Effector memory CD4-positive, alpha-beta T cell (primary cell): ENCODE results near the gene UBR3.

Experiments used
- DNase-seq, 3 donors: peaks; one replicate each; pipeline ENCODE4 v3.0.0-alpha.2; 2020
- H3K27ac ChIP-seq: 2 replicates; pipeline ENCODE4 v1.7.0; 2013; ENCODE audit warnings: mild to moderate bottlenecking, low read length, moderate library complexity; ENCODE audit not compliant: insufficient read depth, poor library complexity, severe bottlenecking
- H3K27me3 ChIP-seq: replicated peaks from 2 replicates; pipeline ENCODE4 v1.7.0; 2013; ENCODE audit warnings: mild to moderate bottlenecking, low read length; ENCODE audit not compliant: insufficient read depth, control insufficient read depth, poor library complexity, severe bottlenecking
- H3K36me3 ChIP-seq: 2 replicates; pipeline ENCODE4 v1.7.0; 2013; ENCODE audit warnings: mild to moderate bottlenecking, low read length, moderate library complexity; ENCODE audit not compliant: control insufficient read depth, insufficient read depth
- H3K4me1 ChIP-seq: 2 replicates; pipeline ENCODE4 v1.7.0; 2013; ENCODE audit warnings: low read length, mild to moderate bottlenecking; ENCODE audit not compliant: control insufficient read depth, insufficient read depth, poor library complexity, severe bottlenecking
- H3K4me3 ChIP-seq: 2 replicates; pipeline ENCODE4 v1.7.0; 2013; ENCODE audit warnings: low read length, low read depth, mild to moderate bottlenecking; ENCODE audit not compliant: insufficient read depth, poor library complexity, severe bottlenecking
- H3K9me3 ChIP-seq: 2 replicates; pipeline ENCODE4 v1.7.0; 2013; ENCODE audit warnings: mild to moderate bottlenecking, low read length, moderate library complexity; ENCODE audit not compliant: control insufficient read depth

The UBR3 gene

DNA sequence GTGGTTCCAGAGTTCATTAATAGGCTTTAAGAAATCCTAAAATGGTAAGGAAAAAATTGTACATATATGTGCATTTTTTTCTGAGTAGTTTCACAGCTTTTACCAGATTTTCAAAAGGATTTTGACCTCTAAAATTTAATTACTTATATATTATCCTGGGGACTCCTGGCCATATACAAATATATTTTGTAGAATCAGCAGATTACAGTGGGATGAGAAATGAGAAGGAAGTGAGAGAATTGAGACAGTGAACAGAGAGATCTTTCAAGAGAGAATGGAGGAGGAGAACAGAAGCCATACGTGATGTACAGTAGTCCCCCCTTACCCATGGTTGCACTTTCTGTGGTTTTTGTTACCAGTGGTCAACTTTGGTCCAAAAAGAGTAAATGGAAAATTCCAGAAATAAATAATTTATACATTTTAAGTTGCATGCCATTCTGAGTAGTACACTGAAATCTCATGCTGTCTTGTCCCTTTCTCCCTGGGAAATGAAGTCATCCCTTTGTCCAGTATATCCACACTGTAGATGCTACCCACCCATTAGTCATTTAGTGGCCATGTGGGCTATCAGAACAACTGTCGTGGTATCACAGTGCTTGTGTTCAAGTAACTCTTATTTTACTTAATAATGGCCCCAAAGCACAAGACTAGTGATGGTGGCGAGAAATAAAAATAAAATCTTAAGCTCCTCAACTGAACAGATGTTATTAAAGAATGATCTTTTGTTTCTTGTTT is 220.2 kb downstream of the UBR3 start:
- H3K27me3 ChIP-seq: no peaks in the 10 kb centered on the region
- H3K36me3 ChIP-seq: peaks cover 5% of the 10 kb centered on the region
- no peak for DNase-seq
- H3K4me3 ChIP-seq: no peak overlapping the region
- no peaks in the 10 kb centered on the region for H3K4me1 ChIP-seq
- no peaks in the 10 kb centered on the region for H3K9me3 ChIP-seq
- no peak overlapping the region for H3K27ac ChIP-seq

DNA sequence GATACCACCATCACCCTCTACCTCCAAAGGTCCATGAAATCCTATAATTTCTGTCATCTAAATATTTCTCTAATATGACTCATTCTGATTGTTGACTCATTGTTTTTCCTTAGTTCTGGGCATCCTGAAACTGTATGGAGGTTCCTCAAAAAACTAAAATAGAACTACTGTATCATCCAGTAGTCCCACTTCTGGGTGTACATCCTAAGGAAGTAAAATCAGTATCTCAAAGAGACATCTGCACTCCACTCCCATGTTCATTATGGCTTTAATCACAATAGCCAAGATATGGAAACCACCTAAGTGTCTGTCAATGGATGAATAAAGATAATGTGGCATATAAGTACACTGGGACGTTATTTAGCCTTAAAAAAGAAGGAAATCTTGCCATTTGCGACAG is 224.9 kb downstream of the UBR3 start:
- no peaks in the 10 kb centered on the region for H3K9me3 ChIP-seq
- no peak for DNase-seq
- no peaks in the 10 kb centered on the region for H3K27me3 ChIP-seq
- no peak overlapping the region for H3K4me3 ChIP-seq
- H3K4me1 ChIP-seq: no peaks in the 10 kb centered on the region
- peaks cover 2% of the 10 kb centered on the region for H3K36me3 ChIP-seq
- H3K27ac ChIP-seq: no peak overlapping the region

DNA sequence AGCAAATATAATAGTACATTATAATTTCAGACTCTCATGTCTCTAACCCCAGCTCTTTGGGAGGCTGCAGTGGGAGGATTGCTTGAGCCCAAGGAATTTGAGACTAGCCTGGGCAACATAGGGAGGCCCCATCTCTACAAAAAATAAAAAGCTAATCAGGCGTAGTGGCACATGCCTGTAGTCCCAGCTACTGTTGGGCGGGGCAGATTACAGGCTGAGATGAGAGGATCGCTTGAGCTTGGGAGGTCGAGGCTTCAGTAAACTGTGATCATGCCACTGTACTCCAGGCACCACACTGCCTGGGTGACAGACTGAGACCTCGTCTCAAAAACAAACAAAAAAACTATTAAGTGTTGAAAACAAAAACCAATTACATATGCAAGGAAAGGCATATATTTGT is 227.7 kb downstream of the UBR3 start:
- H3K36me3 ChIP-seq: peaks cover 12% of the 10 kb centered on the region
- no peaks in the 10 kb centered on the region for H3K9me3 ChIP-seq
- H3K27me3 ChIP-seq: no peaks in the 10 kb centered on the region
- H3K4me1 ChIP-seq: no peaks in the 10 kb centered on the region
- no peak overlapping the region for H3K27ac ChIP-seq
- no peak overlapping the region for H3K4me3 ChIP-seq
- no peak for DNase-seq

DNA sequence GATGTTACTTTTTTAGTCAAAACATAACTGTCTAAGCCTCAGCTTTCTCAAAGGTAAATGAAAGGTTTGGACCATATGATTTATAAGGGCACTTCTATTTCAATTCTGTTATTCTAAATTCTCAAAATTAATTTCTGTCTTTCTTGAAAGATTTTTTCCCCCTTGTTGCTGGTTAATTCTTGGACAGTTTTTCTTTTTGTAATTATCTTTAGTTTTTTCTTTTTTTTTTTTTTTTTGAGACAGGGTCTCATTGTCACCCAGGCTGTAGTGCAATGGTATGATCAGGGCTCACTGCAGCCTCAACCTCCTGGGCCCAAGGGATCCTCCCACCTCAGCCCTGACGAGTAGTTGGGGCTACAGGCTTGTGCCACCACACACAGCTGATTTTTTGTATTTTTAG is 229.6 kb downstream of the UBR3 start:
- H3K36me3 ChIP-seq: peaks cover 18% of the 10 kb centered on the region
- H3K27me3 ChIP-seq: no peaks in the 10 kb centered on the region
- H3K4me1 ChIP-seq: no peaks in the 10 kb centered on the region
- no peaks in the 10 kb centered on the region for H3K9me3 ChIP-seq
- no peak overlapping the region for H3K4me3 ChIP-seq
- DNase-seq: no peak
- no peak overlapping the region for H3K27ac ChIP-seq

DNA sequence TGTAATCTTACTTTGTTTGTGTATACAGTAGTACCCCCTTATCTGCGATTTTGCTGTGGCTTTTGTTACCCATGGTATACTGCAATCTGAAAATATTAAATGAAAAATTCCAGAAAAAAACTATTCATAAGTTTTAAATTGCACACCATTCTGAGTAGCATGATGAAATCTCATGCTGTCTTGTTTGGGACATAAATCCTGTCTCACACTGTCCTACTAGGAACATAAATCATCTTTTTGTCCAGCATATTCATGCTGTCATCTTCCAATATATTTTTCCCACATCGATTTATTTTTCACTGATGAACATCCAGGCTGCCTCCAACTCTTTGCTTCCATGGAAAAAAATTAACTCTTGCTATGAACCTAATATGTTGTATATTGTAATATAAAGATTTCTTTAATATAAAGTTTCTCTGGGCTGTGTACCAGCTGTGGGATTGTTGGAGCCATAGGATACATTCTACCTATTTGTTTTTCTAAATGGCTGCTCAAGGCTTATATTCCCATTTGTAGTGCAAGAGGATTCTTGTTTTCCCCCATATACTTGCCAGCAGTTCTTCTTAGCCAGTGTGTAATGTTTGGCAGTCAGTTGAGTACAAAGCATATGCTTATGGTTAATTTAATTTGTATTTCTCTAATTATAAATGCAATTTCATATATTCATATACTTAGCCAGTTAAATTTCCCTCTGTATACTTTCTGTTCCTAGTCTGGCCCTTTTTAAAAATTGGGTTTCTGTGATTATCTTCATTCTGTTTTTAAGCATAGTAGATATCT is 236.4 kb downstream of the UBR3 start:
- Histone ChIP-seq H3K4me3 (no peak overlapping the region), H3K36me3 (peaks cover 19% of the 10 kb centered on the region)

DNA sequence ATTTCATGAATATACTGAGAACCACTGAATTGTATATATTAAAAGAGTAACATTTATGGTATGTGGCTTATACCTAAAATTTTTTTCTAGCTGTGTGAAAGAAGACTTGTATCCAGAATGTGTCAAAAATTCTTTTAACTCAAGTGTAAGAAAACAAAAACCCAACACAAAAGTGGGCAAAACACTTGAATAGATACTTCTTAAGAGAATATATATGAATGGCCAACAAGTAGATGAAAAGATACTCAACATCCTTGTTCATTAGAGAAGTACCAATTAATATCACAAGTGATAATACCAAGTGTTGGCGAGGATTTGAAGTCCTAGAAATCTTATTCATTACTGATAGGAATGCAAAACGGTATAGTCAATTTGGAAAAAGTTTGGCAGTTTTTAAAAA is 243.5 kb downstream of the UBR3 start:
- DNase-seq: no peak
- Histone ChIP-seq H3K4me3 (no peak overlapping the region), H3K27me3 (no peaks in the 10 kb centered on the region)

More for the DNA sequence above, 236.4 kb downstream of the UBR3 start:
- no peaks in the 10 kb centered on the region for H3K27me3 ChIP-seq
- no peak for DNase-seq
- H3K9me3 ChIP-seq: no peaks in the 10 kb centered on the region
- no peaks in the 10 kb centered on the region for H3K4me1 ChIP-seq
- H3K27ac ChIP-seq: no peak overlapping the region

DNA sequence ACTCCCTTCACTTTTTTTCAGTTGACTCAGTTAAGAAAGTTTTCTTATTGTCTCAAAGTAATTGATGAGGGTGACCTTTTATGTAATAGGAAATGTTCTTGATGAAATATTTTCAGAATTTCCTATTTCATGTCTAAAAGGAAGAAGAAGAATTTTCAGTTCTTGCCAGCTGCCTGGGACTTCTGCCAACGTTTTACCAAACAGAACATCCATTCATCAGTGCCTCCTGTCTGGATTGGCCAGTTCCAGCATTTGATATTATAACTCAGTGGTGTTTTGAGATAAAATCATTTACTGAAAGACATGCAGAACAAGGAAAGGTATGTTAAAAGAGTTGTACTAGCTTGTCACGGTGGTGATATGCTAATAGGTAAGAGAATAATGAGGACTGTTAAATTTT is 246.0 kb downstream of the UBR3 start:
- DNase-seq: no peak
- H3K4me1 ChIP-seq: no peaks in the 10 kb centered on the region
- H3K4me3 ChIP-seq: no peak overlapping the region
- H3K27ac ChIP-seq: no peak overlapping the region
- no peaks in the 10 kb centered on the region for H3K27me3 ChIP-seq
- H3K36me3 ChIP-seq: peaks cover 3% of the 10 kb centered on the region
- no peaks in the 10 kb centered on the region for H3K9me3 ChIP-seq

More for the DNA sequence above, 243.5 kb downstream of the UBR3 start:
- Histone ChIP-seq H3K4me1 (no peaks in the 10 kb centered on the region), H3K36me3 (peaks cover 7% of the 10 kb centered on the region), H3K27ac (no peak overlapping the region), H3K9me3 (no peaks in the 10 kb centered on the region)

DNA sequence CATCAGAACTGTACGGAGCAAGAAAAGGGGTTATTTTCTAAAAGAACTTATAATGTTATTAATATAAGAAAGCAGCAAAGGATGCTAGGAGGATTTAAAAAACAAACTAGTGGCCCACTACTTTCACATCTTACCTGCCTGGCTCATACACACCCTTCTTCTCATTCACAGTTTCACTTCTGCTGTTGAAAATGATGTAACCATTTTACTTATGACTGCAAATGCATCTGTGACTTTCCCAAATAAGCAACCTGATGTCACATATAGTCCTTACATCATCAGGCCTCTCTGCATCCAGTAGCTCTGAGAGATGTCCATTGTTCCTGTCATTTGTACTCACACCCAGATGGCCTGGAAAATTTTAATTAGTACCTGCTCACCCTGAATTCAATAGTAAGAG is 248.9 kb downstream of the UBR3 start:
- H3K4me1 ChIP-seq: no peaks in the 10 kb centered on the region
- no peaks in the 10 kb centered on the region for H3K27me3 ChIP-seq
- no peak for DNase-seq
- H3K36me3 ChIP-seq: peaks cover 17% of the 10 kb centered on the region
- no peak overlapping the region for H3K27ac ChIP-seq
- no peak overlapping the region for H3K4me3 ChIP-seq
- no peaks in the 10 kb centered on the region for H3K9me3 ChIP-seq

DNA sequence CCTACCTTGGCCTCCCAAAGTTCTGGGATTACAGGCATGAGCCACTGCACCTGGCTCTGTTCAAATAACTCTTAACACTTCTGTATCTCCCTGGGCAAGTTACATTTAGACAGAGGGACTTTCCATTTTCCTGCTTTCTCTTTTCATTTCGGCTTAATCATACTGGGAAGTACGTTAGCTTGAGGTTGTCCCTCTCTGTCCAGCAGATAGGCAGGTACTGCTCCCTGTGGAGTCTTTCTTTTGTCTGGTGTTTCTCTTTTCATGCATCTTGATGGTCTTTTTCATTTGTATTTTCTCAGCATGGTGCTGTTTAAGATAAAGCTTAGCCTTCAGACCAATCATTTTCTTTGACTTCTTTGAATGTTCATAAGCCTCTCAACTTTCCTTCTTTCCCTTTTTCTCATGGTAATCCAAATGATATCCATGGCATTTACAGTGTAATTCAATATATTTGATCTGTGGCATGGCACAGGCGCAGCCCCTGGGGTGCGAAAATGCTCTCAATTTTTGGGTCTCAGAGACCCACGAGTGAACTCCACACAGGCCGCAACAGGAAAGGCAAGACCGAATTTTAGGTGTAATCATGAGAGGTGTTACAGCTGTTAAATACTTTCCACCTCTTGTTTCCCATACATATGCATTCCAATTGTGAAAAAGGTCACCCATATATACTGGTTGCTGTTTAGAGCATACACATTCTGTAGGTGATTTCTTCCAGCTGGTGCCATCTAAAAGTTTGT is 250.7 kb downstream of the UBR3 start:
- Histone ChIP-seq H3K27ac (no peak overlapping the region), H3K4me3 (no peak overlapping the region), H3K9me3 (no peaks in the 10 kb centered on the region), H3K36me3 (peaks cover 17% of the 10 kb centered on the region), H3K27me3 (no peaks in the 10 kb centered on the region), H3K4me1 (no peaks in the 10 kb centered on the region)
- no peak for DNase-seq
